HG03354 (cell line): ENCODE results near the gene RASA3.

Source experiments
- ATAC-seq: cut with Tn5 transposase; IDR thresholded peaks from one replicate; pipeline ENCODE4 v1.9.1; 2021; ENCODE audit warnings: mild to moderate bottlenecking; ENCODE audit not compliant: unreplicated experiment, poor library complexity, severe bottlenecking

The RASA3 gene

GRCh38 chr13:114074671-114075315, 57.6 kb downstream of the RASA3 start:
- ATAC-seq: no peak

- no peak for ATAC-seq
Observed at GRCh38 chr13:114073881-114074612, 58.4 kb downstream of the RASA3 start.

GRCh38 chr13:114072421-114072820, 60.0 kb downstream of the RASA3 start:
- no peak for ATAC-seq

GRCh38 chr13:114071991-114072390, 60.4 kb downstream of the RASA3 start:
- ATAC-seq: no peak

GRCh38 chr13:114071410-114071809, 61.0 kb downstream of the RASA3 start:
- ATAC-seq: no peak

- no peak for ATAC-seq
Observed at GRCh38 chr13:114070098-114070799, 62.2 kb downstream of the RASA3 start.

GRCh38 chr13:114069376-114070097, 62.9 kb downstream of the RASA3 start:
- no peak for ATAC-seq

GRCh38 chr13:114068656-114069318, 63.6 kb downstream of the RASA3 start:
- ATAC-seq: no peak

GRCh38 chr13:114067886-114068651, 64.4 kb downstream of the RASA3 start:
- peak; percentile 26 for ATAC-seq

- peak; percentile 70 for ATAC-seq
Observed at GRCh38 chr13:114067381-114067885, 65.0 kb downstream of the RASA3 start.

- ATAC-seq: no peak
Observed at GRCh38 chr13:114066956-114067355, 65.5 kb downstream of the RASA3 start.

GRCh38 chr13:114065926-114066774, 66.3 kb downstream of the RASA3 start:
- no peak for ATAC-seq

- peak; percentile 48 for ATAC-seq
Observed at GRCh38 chr13:114065141-114065925, 67.1 kb downstream of the RASA3 start.

GRCh38 chr13:114064450-114065140, 67.8 kb downstream of the RASA3 start:
- ATAC-seq: no peak

- no peak for ATAC-seq
Observed at GRCh38 chr13:114063545-114064449, 68.6 kb downstream of the RASA3 start.

GRCh38 chr13:114062754-114063153, 69.7 kb downstream of the RASA3 start:
- no peak for ATAC-seq
